SK-N-SH (cell line): Measurements from ENCODE around the gene RCAN1. TPM values are rescaled to one million over a fixed set of nuclear protein-coding genes. Genes with fewer than 3 reads are reported as not detected.

ENCODE experiments used
- CTCF ChIA-PET: fragments of 300-600, 350-600 bp; formaldehyde crosslinking; extraction: SDS; loops from one replicate; lab custom pipeline; 2021; lab: Yijun Ruan, JAX
- POLR2A ChIA-PET: fragments of 350-600 bp; sonication (Branson Sonifier 250); formaldehyde crosslinking; extraction: SDS; loops from one replicate; lab custom pipeline; 2020; ENCODE audit warnings: antibody characterized with exemption, inconsistent platforms; lab: Yijun Ruan, JAX
- DNase-seq: peaks from one replicate; pipeline ENCODE4 v3.0.0; 2012
- H2AFZ ChIP-seq: fragments of 200-600 bp; sonication (generic); 2 replicates; pipeline ENCODE4 v1.8.1; 2016; ENCODE audit warnings: antibody characterized with exemption, mild to moderate bottlenecking, low read depth
- H3F3A ChIP-seq: fragments of 200-600 bp; sonication (generic); replicated peaks from 2 replicates; pipeline ENCODE3; 2016; ENCODE audit warnings: antibody characterized with exemption, mild to moderate bottlenecking; ENCODE audit not compliant: insufficient read depth
- H3K27ac ChIP-seq, 2 experiments: fragments of 200-500 bp in 1 of 2; fragments of 200-600 bp in 1 of 2; sonication (Bioruptor generic) in 1 of 2; sonication (generic), shearing (Covaris generic) in 1 of 2; 2 replicates each; pipeline versions ENCODE4 v1.5.1 to v1.6.1; 2014 to 2016; ENCODE audit warnings: low read depth in 2 of 2, inconsistent platforms in 1 of 2, low read length in 1 of 2, mild to moderate bottlenecking in 1 of 2, mixed read lengths in 1 of 2
- H3K27me3 ChIP-seq: fragments of 200-600 bp; sonication (generic), shearing (Covaris generic); 2 replicates; pipeline ENCODE4 v1.6.1; 2016; ENCODE audit warnings: mixed run types; ENCODE audit not compliant: insufficient read depth
- H3K36me3 ChIP-seq, 2 experiments: fragments of 200-500 bp in 1 of 2; fragments of 200-600 bp in 1 of 2; sonication (Bioruptor generic) in 1 of 2; sonication (generic) in 1 of 2; replicated peaks in 1 of 2; 2 replicates each; pipeline versions ENCODE3 to v1.5.1; 2014 to 2016; ENCODE audit warnings: low read length in 1 of 2, mild to moderate bottlenecking in 1 of 2; ENCODE audit not compliant: insufficient read depth in 2 of 2, control insufficient read depth in 1 of 2
- H3K4me1 ChIP-seq, 2 experiments: fragments of 200-500 bp in 1 of 2; fragments of 200-600 bp in 1 of 2; sonication (Bioruptor generic) in 1 of 2; sonication (generic), shearing (Covaris generic) in 1 of 2; 2 replicates each; pipeline versions ENCODE4 v1.5.1 to v1.6.1; 2014 to 2016; ENCODE audit warnings: low read depth in 1 of 2, low read length in 1 of 2, mixed run types in 1 of 2; ENCODE audit not compliant: insufficient read depth in 2 of 2, control insufficient read depth in 1 of 2
- H3K4me2 ChIP-seq: fragments of 200-600 bp; sonication (generic), shearing (Covaris generic); 2 replicates; pipeline ENCODE4 v1.6.1; 2017; ENCODE audit warnings: mixed run types
- H3K4me3 ChIP-seq, 2 experiments: fragments of 200-500 bp in 1 of 2; fragments of 200-600 bp in 1 of 2; sonication (Bioruptor generic) in 1 of 2; sonication (generic), shearing (Covaris generic) in 1 of 2; 2 replicates each; pipeline versions ENCODE4 v1.5.1 to v1.8.1; 2014 to 2016; ENCODE audit warnings: low read depth in 2 of 2, inconsistent platforms in 1 of 2, low read length in 1 of 2, mild to moderate bottlenecking in 1 of 2, mixed read lengths in 1 of 2, moderate library complexity in 1 of 2
- H3K79me2 ChIP-seq: fragments of 200-600 bp; sonication (generic); 2 replicates; pipeline ENCODE4 v1.8.1; 2017; ENCODE audit warnings: mild to moderate bottlenecking; ENCODE audit not compliant: insufficient read depth
- H3K9ac ChIP-seq: fragments of 200-600 bp; sonication (generic); 2 replicates; pipeline ENCODE4 v1.6.1; 2017; ENCODE audit warnings: mixed run types
- H3K9me2 ChIP-seq: fragments of 200-600 bp; sonication (generic); 2 replicates; pipeline ENCODE4 v1.6.1; 2017; ENCODE audit warnings: mixed run types
- H3K9me3 ChIP-seq: fragments of 200-600 bp; sonication (generic); 2 replicates; pipeline ENCODE4 v1.6.1; 2017; ENCODE audit warnings: mixed run types, mild to moderate bottlenecking, moderate library complexity
- H4K20me1 ChIP-seq: fragments of 200-600 bp; sonication (generic); 2 replicates; pipeline ENCODE4 v1.6.1; 2017; ENCODE audit warnings: mild to moderate bottlenecking, mixed run types; ENCODE audit not compliant: insufficient read depth
- CHD2 ChIP-seq: fragments of 150-350 bp; IDR thresholded peaks from 2 replicates; pipeline ENCODE4 v1.6.1; 2018; ENCODE audit warnings: low read length; ENCODE audit not compliant: partially characterized antibody
- EP300 ChIP-seq, 2 experiments: IDR thresholded peaks; 2 replicates each; pipeline versions ENCODE4 v1.4.0 to v1.6.1; 2012; ENCODE audit warnings: borderline replicate concordance in 1 of 2, low read depth in 1 of 2, low read length in 1 of 2
- FOXJ3 ChIP-seq: sonication (generic); formaldehyde crosslinking; IDR thresholded peaks from 2 replicates; pipeline ENCODE4 v1.5.1; 2020; ENCODE audit warnings: mild to moderate bottlenecking, missing genetic modification reagents
- FOXM1 ChIP-seq: IDR thresholded peaks from 2 replicates; pipeline ENCODE4 v1.4.0; 2012; ENCODE audit warnings: low read depth, mild to moderate bottlenecking
- GABPA ChIP-seq: IDR thresholded peaks from 2 replicates; pipeline ENCODE4 v1.4.0; 2012; ENCODE audit warnings: low read depth, mild to moderate bottlenecking
- MXI1 ChIP-seq: IDR thresholded peaks from 2 replicates; pipeline ENCODE4 v1.6.1; 2012; ENCODE audit warnings: mild to moderate bottlenecking, low read depth, low read length, improper control_type of control experiment
- NFIC ChIP-seq: IDR thresholded peaks from 2 replicates; pipeline ENCODE4 v1.4.0; 2012; ENCODE audit warnings: borderline replicate concordance
- RAD21 ChIP-seq: IDR thresholded peaks from 2 replicates; pipeline ENCODE4 v1.6.1; 2012; ENCODE audit warnings: mild to moderate bottlenecking, low read length
- TAF1 ChIP-seq: IDR thresholded peaks from 2 replicates; pipeline ENCODE4 v1.6.1; 2012; ENCODE audit warnings: low read depth, mild to moderate bottlenecking, low read length, moderate library complexity, borderline replicate concordance
- WGBS: methylation state at CpG from one replicate; pipeline ENCODE4 v1.1.6; 2017; ENCODE audit warnings: low lambda C conversion rate; 5-methylcytosine and 5-hydroxymethylcytosine counted together
- polyA plus RNA-seq, 3 experiments: library from polyadenylated mRNA; depleted of rRNA; stranded (reverse); fragments of >200 nt; gene quantifications; 2 replicates each; pipeline ENCODE4 v1.2.3, GENCODE V29; 2012
- TF ChIP-seq, protein P1 (sequence below): IDR thresholded peaks from 2 replicates; pipeline ENCODE4 v1.4.0; 2012; ENCODE audit warnings: low read depth, borderline replicate concordance
- TF ChIP-seq, protein P2 (sequence below): fragments of 150-350 bp; IDR thresholded peaks from 2 replicates; pipeline ENCODE4 v1.6.1; 2016; ENCODE audit warnings: mild to moderate bottlenecking, low read depth, low read length

RCAN1 gene
- polyA plus RNA-seq, 1 of the 3 experiments (the other 2 are of a cell fraction): 16.7 TPM

DNA sequence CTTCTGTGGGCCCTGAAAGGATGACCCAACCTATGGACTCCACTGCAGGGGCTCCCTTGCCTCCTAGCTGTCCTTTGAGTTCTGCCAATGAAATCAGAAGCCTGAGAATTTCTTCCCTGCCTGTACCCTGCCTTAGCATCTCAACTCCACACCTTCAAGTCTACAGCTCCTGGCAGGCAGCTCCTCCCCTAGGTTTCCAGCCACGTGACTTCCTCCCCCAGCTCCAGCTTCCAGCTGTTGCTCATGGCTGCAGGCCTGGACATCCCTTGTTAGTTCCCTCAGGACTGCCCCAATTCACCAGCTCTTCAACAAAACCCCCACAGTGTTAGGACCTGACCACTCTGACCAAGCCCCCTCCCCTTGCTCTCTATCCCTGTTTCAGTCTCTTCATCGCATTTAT lies 2.4 kb downstream of the RCAN1 start:
- POLR2A ChIA-PET: no interaction called here

GRCh38 chr21:34612056-34612455 lies 2.9 kb downstream of the RCAN1 start:
- H3K4me1 ChIP-seq: peaks cover 0 to 6% of the 10 kb centered on the region in 2 experiments; a peak in 2 of 4 replicates
- H3K9me2 ChIP-seq: no peaks in the 10 kb centered on the region
- H3K4me3 ChIP-seq: no peak overlapping the region
- H3K9ac ChIP-seq: no peak overlapping the region
- no peaks in the 10 kb centered on the region for H3K9me3 ChIP-seq
- no peak overlapping the region for H3K27ac ChIP-seq
- no peak overlapping the region for H3K4me2 ChIP-seq
- no peaks in the 10 kb centered on the region for H3K27me3 ChIP-seq
- 80% methylated on average over 1 of the region's 3 CpGs for WGBS
- CTCF ChIA-PET: interaction anchor here (1.1 to 6.6 kb wide), 6 partner anchors 8 to 250 kb away, joined by 3 to 61 read pairs (median 5); no protein-coding TSS in a partner anchor
- no peaks in the 10 kb centered on the region for H3K79me2 ChIP-seq
- peaks cover 2% of the 10 kb centered on the region for H3F3A ChIP-seq
- DNase-seq: no peak
- no peaks in the 10 kb centered on the region for H4K20me1 ChIP-seq
- H2AFZ ChIP-seq: no peak overlapping the region
- H3K36me3 ChIP-seq: no peaks in the 10 kb centered on the region
- TF ChIP-seq, protein P1, sequence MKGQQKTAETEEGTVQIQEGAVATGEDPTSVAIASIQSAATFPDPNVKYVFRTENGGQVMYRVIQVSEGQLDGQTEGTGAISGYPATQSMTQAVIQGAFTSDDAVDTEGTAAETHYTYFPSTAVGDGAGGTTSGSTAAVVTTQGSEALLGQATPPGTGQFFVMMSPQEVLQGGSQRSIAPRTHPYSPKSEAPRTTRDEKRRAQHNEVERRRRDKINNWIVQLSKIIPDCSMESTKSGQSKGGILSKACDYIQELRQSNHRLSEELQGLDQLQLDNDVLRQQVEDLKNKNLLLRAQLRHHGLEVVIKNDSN: no peak
- TF ChIP-seq CHD2 (no peak), MXI1 (no peak), NFIC (no peak), GABPA (no peak), TAF1 (no peak), FOXM1 (no peak)
- TF ChIP-seq, protein P2, sequence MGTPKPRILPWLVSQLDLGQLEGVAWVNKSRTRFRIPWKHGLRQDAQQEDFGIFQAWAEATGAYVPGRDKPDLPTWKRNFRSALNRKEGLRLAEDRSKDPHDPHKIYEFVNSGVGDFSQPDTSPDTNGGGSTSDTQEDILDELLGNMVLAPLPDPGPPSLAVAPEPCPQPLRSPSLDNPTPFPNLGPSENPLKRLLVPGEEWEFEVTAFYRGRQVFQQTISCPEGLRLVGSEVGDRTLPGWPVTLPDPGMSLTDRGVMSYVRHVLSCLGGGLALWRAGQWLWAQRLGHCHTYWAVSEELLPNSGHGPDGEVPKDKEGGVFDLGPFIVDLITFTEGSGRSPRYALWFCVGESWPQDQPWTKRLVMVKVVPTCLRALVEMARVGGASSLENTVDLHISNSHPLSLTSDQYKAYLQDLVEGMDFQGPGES: no peak
- TF ChIP-seq, all 33 proteins: peak for 0
- POLR2A ChIA-PET: no interaction called here

More for the DNA sequence above, 2.4 kb downstream of the RCAN1 start:
- Histone ChIP-seq H3K27me3 (no peaks in the 10 kb centered on the region), H2AFZ (no peak overlapping the region), H3K9me2 (no peaks in the 10 kb centered on the region), H3K4me2 (no peak overlapping the region), H3K4me3 (no peak overlapping the region), H3F3A (peaks cover 2% of the 10 kb centered on the region), H3K9me3 (no peaks in the 10 kb centered on the region), H3K27ac (no peak overlapping the region), H3K9ac (no peak overlapping the region), H4K20me1 (no peaks in the 10 kb centered on the region), H3K4me1 (peaks cover 0 to 6% of the 10 kb centered on the region in 2 experiments; a peak in 2 of 4 replicates), H3K79me2 (no peaks in the 10 kb centered on the region), H3K36me3 (no peaks in the 10 kb centered on the region)
- CTCF ChIA-PET: interaction anchor here (0.7 to 6.6 kb wide), 7 partner anchors 8 to 250 kb away, joined by 3 to 61 read pairs (median 3); no protein-coding TSS in a partner anchor
- 96% methylated on average over 2 of the region's 2 CpGs for WGBS
- TF ChIP-seq EP300 (IDR thresholded peaks at IDR 0.05; ENCODE audit: borderline replicate concordance in 1 of 2, low read depth in 1 of 2, low read length in 1 of 2): no peak
- no peak for TF ChIP-seq FOXJ3 (CRISPR knock-in tag)
- no peak for TF ChIP-seq RAD21
- no peak for DNase-seq
